Measurements from ENCODE around the gene HES3. TPM values are rescaled to one million over a fixed set of nuclear protein-coding genes. Genes with fewer than 3 reads are reported as not detected.

Gene HES3, protein sequence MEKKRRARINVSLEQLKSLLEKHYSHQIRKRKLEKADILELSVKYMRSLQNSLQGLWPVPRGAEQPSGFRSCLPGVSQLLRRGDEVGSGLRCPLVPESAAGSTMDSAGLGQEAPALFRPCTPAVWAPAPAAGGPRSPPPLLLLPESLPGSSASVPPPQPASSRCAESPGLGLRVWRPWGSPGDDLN
- not detected for total RNA-seq

- peaks cover 8% of the 10 kb centered on the region for H3K4me1 Mint-ChIP-seq (ENCODE audit: low read depth)
- CTCF ChIA-PET: interaction anchor here (0.8 to 3.7 kb wide), 6 partner anchors 7 to 171 kb away, joined by 3 to 41 read pairs (median 4); partner anchors contain the start of genes ICMT and RNF207
- H3K36me3 Mint-ChIP-seq: peaks cover 3% of the 10 kb centered on the region
- DNase-seq: no peak
- no peak within 1 kb of the TSS for H3K27ac Mint-ChIP-seq
- H3K9me3 Mint-ChIP-seq: no peaks in the 10 kb centered on the region
- intact Hi-C loops (cut with micrococcal nuclease): loop anchor here (2.0 kb wide), 2 partner anchors 35 to 135 kb away; no protein-coding TSS in a partner anchor
- H3K27me3 Mint-ChIP-seq: peaks cover 57% of the 10 kb centered on the region
- no peak within 1 kb of the TSS for H3K4me3 Mint-ChIP-seq
- POLR2A ChIA-PET: interaction anchor here (0.9 to 1.5 kb wide), 2 partner anchors 38 to 44 kb away, joined by 3 read pairs; no protein-coding TSS in a partner anchor
Measured at GRCh38 chr1:6243993-6244392, at the start of gene HES3. Gene HES3 (plus strand): TSS chr1:6244179. CDS start chr1:6244366, 187 bp downstream.

GRCh38 chr1:6197746-6198427 lies 46.1 kb upstream of the HES3 start:
- peak overlapping the region; percentile 90 for H3K4me3 Mint-ChIP-seq
- peak overlapping the region; percentile 79 for H3K27ac Mint-ChIP-seq
- no peak for DNase-seq
- CTCF ChIA-PET: interaction anchor here (1.2 to 3.8 kb wide), 2 partner anchors 10 to 13 kb away, joined by 3 to 17 read pairs; no protein-coding TSS in a partner anchor
- peaks cover 39% of the 10 kb centered on the region for H3K4me1 Mint-ChIP-seq (ENCODE audit: low read depth)
- H3K27me3 Mint-ChIP-seq: no peaks in the 10 kb centered on the region
- peaks cover 38% of the 10 kb centered on the region for H3K36me3 Mint-ChIP-seq
- H3K9me3 Mint-ChIP-seq: no peaks in the 10 kb centered on the region
- POLR2A ChIA-PET: interaction anchor here (0.6 to 1.9 kb wide), 6 partner anchors 8 to 171 kb away, joined by 3 to 5 read pairs (median 4); no protein-coding TSS in a partner anchor
- intact Hi-C loops (cut with micrococcal nuclease): loop anchor here (2.0 to 5.0 kb wide), 4 partner anchors 17 to 264 kb away; partner anchors contain the start of genes CHD5 and ICMT

DNA sequence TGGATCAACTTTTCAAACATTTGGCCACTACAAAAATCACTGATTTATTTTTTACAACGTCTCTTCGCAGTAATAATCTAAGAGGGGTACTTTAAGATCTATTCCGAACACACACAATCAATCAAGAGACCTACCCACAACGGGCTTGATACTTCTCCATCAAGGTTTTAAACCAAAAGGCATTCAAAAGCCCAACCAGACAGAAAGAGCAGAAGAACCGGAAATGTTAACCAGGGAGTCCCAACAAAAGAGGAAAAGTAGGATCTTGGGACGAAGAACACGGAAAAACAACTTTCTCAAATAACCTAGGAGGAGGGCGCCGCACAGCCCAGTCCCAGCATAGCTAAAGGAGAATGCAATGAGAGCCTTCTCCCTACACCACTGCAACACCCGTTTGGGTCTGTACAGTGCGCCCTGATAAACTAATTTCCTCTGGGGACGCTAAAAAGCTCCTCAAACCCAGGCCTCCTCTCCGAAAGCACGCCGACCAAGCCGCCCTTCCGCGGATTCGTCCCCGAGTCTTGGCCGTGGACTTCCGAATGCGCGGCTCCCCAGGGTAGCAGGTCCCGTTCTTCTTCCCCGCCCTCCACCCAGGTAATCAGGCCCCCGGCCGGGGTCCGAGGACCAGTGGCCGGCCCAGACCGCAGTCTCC lies 45.2 kb upstream of the HES3 start:
- Mint-ChIP-seq H3K27me3 (no peaks in the 10 kb centered on the region), H3K27ac (peak overlapping the region; percentile 79), H3K9me3 (no peaks in the 10 kb centered on the region), H3K4me1 (ENCODE audit: low read depth) (peaks cover 39% of the 10 kb centered on the region), H3K36me3 (peaks cover 34% of the 10 kb centered on the region), H3K4me3 (peak overlapping the region; percentile 90)
- intact Hi-C loops (cut with micrococcal nuclease): loop anchor here (1.0 to 5.0 kb wide), 5 partner anchors 18 to 264 kb away; partner anchors contain the start of genes CHD5 and ICMT
- CTCF ChIA-PET: interaction anchor here (1.2 to 3.8 kb wide), 2 partner anchors 11 to 13 kb away, joined by 3 to 17 read pairs; no protein-coding TSS in a partner anchor
- peak; percentile 45 for DNase-seq
- POLR2A ChIA-PET: interaction anchor here (0.6 to 1.9 kb wide), 5 partner anchors 8 to 194 kb away, joined by 3 to 5 read pairs (median 4); no protein-coding TSS in a partner anchor

DNA sequence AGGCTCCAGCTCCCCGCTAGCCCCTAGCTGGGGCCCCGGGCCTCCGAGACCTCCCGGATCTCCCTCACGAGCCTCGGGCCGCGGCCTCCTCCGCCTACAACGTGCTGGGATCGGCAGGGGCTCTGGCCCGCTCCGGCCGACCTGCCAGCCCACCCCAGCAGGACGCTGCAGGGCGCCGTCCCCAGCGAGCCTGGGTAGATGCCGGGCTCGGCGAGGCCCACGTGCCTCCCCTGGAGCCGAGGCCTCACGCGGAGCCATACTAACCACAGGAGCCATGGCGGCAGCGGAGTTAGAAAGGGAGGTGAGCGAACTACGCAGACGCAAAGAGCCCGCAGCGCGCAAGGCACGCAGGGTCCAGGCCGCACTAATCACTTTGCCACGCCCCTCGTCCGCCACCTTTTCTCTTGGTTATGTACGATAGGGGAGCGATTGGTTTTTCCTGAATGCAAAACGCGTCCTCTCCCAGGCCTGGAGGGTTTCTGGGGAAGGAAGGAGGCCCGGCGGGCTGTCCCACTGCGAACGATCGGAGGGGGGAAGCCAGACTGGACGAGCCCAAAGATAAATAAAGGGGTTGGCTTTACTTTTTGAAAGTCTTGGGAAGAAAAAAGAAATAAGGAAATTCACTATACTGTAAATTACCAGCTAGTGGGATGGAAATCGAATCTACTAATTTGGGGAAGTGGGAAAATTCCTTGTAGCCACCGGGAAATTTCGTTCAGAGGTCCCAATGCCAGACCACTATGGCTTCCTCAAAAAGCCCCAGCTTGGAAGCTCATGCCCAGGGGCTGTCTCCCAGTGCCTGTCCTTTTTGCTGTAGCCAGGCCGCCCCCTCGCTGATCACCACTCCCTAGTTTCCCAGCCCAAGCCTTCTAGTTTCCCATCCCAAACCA lies 44.4 kb upstream of the HES3 start, which contains the start of gene RPL22:
Gene RPL22, minus strand, starts transcription at position 298 of the 890 bp plus-strand sequence. Its CDS starts 22 bp downstream, at position 276.
- ChIA-PET CTCF (interaction anchor here (0.6 to 3.8 kb wide), 5 partner anchors 10 to 447 kb away, joined by 3 to 17 read pairs (median 3); no protein-coding TSS in a partner anchor), POLR2A (interaction anchor here (0.9 to 1.9 kb wide), 4 partner anchors 35 to 193 kb away, joined by 3 to 5 read pairs (median 3); partner anchors contain the start of gene HES3)

GRCh38 chr1:6200188-6200809 lies 43.7 kb upstream of the HES3 start:
- POLR2A ChIA-PET: interaction anchor here (0.9 to 1.4 kb wide), 3 partner anchors 43 to 192 kb away, joined by 3 read pairs; partner anchors contain the start of gene HES3

More for the DNA sequence above, 44.4 kb upstream of the HES3 start, which contains the start of gene RPL22:
- Mint-ChIP-seq H3K27ac (peak within 1 kb of the TSS; percentile 91), H3K4me1 (ENCODE audit: low read depth) (peaks cover 39% of the 10 kb centered on the region), H3K36me3 (peaks cover 31% of the 10 kb centered on the region), H3K9me3 (no peaks in the 10 kb centered on the region), H3K4me3 (peak within 1 kb of the TSS; percentile 90), H3K27me3 (no peaks in the 10 kb centered on the region)
- peak; percentile 99 for DNase-seq
- intact Hi-C loops (cut with micrococcal nuclease): loop anchor here (1.0 to 5.0 kb wide), 5 partner anchors 19 to 263 kb away; partner anchors contain the start of genes CHD5 and ICMT

GRCh38 chr1:6202256-6202655 lies 41.7 kb upstream of the HES3 start:
- Mint-ChIP-seq H3K36me3 (peaks cover 16% of the 10 kb centered on the region), H3K27ac (no peak overlapping the region), H3K9me3 (no peaks in the 10 kb centered on the region), H3K27me3 (peaks cover 3% of the 10 kb centered on the region), H3K4me1 (ENCODE audit: low read depth) (peaks cover 37% of the 10 kb centered on the region), H3K4me3 (no peak overlapping the region)
- no peak for DNase-seq
- ChIA-PET CTCF (interaction anchor here (1.5 to 1.9 kb wide), 3 partner anchors 17 to 221 kb away, joined by 3 to 6 read pairs (median 4); no protein-coding TSS in a partner anchor), POLR2A (interaction anchor here (0.9 kb wide), 1 partner anchor 23 kb away, joined by 3 read pairs; no protein-coding TSS in a partner anchor)
- intact Hi-C loops (cut with micrococcal nuclease): no loop called here

More at GRCh38 chr1:6200188-6200809, 43.7 kb upstream of the HES3 start:
- Mint-ChIP-seq H3K9me3 (no peaks in the 10 kb centered on the region), H3K4me1 (ENCODE audit: low read depth) (peaks cover 45% of the 10 kb centered on the region), H3K36me3 (peaks cover 29% of the 10 kb centered on the region), H3K27me3 (no peaks in the 10 kb centered on the region), H3K27ac (peak overlapping the region; percentile 91), H3K4me3 (peak overlapping the region; percentile 90)
- CTCF ChIA-PET: interaction anchor here (0.6 to 3.8 kb wide), 5 partner anchors 9 to 446 kb away, joined by 3 to 17 read pairs (median 3); partner anchors contain the start of gene ICMT
- no peak for DNase-seq
- intact Hi-C loops (cut with micrococcal nuclease): no loop called here

DNA sequence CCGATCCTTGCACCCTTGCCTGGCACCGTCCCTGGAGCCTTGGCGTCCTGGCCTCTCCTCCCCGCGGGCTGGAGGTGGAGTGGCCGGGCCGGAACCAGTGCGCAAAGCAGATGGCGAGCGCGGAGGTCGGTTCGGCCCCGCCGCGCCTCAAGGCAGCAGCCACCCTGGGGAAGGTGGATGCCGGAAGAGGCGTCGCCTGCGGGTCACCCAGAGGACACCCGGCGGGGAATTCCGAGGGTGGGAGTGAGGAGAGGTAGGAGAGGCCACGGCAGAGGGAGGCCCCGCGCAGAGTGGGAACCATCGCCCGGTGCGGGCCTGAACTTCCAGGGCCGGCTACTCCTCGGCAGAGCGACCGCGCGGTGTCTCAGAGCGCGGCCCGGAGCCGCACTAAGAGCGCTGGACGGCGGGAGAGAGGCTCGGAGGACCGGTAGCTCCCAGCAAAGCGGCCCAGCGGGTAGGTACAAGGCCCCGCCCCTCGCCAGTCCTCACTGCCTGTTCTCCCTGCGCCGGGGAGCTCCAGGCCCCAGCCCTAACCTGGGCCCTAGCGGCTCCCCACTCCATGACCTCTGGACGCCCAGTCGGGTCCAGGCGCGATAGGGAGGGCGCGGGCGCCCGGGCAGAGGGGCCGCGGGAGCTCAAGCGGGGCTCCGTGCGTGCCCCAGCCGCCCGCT lies 38.0 kb upstream of the HES3 start, which contains the start of gene RNF207:
Gene RNF207, plus strand, starts transcription at position 271 of the 671 bp plus-strand sequence. CDS start 417 bp downstream, outside the sequence.
- Mint-ChIP-seq H3K27ac (peak within 1 kb of the TSS; percentile 64), H3K36me3 (peaks cover 4% of the 10 kb centered on the region), H3K4me1 (ENCODE audit: low read depth) (peaks cover 14% of the 10 kb centered on the region), H3K4me3 (peak within 1 kb of the TSS; percentile 75), H3K9me3 (no peaks in the 10 kb centered on the region), H3K27me3 (peaks cover 13% of the 10 kb centered on the region)
- intact Hi-C loops (cut with micrococcal nuclease): no loop called here
- CTCF ChIA-PET: interaction anchor here (0.9 to 3.5 kb wide), 10 partner anchors 9 to 186 kb away, joined by 3 to 16 read pairs (median 6); partner anchors contain the start of genes HES3 and ICMT
- POLR2A ChIA-PET: interaction anchor here (1.0 to 3.2 kb wide), 3 partner anchors 27 to 39 kb away, joined by 3 to 16 read pairs (median 3); partner anchors contain the start of gene ICMT
- DNase-seq: peak; percentile 80

DNA sequence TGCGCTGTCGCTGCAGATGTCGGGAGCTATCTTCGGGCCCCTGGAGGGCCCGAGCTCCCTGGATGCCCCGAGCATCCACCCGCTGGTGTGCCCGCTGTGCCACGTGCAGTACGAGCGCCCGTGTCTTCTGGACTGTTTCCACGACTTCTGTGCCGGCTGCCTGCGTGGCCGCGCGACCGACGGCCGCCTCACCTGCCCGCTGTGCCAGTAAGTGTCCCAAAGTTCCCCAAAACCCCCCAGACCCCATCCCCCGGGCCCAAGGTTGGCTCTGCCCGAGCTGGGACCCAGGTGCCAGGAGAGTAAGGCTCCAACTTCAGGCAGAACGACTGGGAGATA lies 37.5 kb upstream of the HES3 start:
- POLR2A ChIA-PET: interaction anchor here (1.0 to 3.2 kb wide), 4 partner anchors 8 to 38 kb away, joined by 3 to 16 read pairs (median 3); partner anchors contain the start of gene ICMT
- Mint-ChIP-seq H3K9me3 (no peaks in the 10 kb centered on the region), H3K4me1 (ENCODE audit: low read depth) (peaks cover 14% of the 10 kb centered on the region), H3K4me3 (peak overlapping the region; percentile 75), H3K27ac (no peak overlapping the region), H3K36me3 (peaks cover 4% of the 10 kb centered on the region), H3K27me3 (peaks cover 13% of the 10 kb centered on the region)
- CTCF ChIA-PET: interaction anchor here (0.9 to 3.5 kb wide), 11 partner anchors 9 to 185 kb away, joined by 3 to 16 read pairs (median 4); partner anchors contain the start of genes HES3 and ICMT
- no peak for DNase-seq
- intact Hi-C loops (cut with micrococcal nuclease): no loop called here

GRCh38 chr1:6207075-6207885 lies 36.7 kb upstream of the HES3 start:
- Mint-ChIP-seq H3K4me1 (ENCODE audit: low read depth) (peaks cover 14% of the 10 kb centered on the region), H3K4me3 (peak overlapping the region; percentile 75), H3K27ac (no peak overlapping the region), H3K9me3 (no peaks in the 10 kb centered on the region), H3K36me3 (peaks cover 4% of the 10 kb centered on the region), H3K27me3 (peaks cover 13% of the 10 kb centered on the region)
- intact Hi-C loops (cut with micrococcal nuclease): no loop called here
- ChIA-PET POLR2A (interaction anchor here (1.0 to 3.2 kb wide), 4 partner anchors 9 to 37 kb away, joined by 3 to 16 read pairs (median 3); partner anchors contain the start of gene ICMT), CTCF (interaction anchor here (1.0 to 3.5 kb wide), 9 partner anchors 10 to 185 kb away, joined by 3 to 16 read pairs (median 5); partner anchors contain the start of gene HES3)
- DNase-seq: no peak

All from activated CD4-positive, alpha-beta memory T cell treated with anti-CD3 and anti-CD28 coated beads for 36 hours (primary cell).